ENCODE results near the gene ZDHHC16.
A peak's percentile ranks its signal among the peaks of the same experiment; 100 is the strongest.
"Not testable (repeated sequence)": the region's sequence is repeated elsewhere in the genome, so short reads cannot be mapped to it uniquely, and the experiment has no call there.

The ZDHHC16 gene
- total RNA-seq: 5.6 to 16.2 reads per million in 2 donors

DNA sequence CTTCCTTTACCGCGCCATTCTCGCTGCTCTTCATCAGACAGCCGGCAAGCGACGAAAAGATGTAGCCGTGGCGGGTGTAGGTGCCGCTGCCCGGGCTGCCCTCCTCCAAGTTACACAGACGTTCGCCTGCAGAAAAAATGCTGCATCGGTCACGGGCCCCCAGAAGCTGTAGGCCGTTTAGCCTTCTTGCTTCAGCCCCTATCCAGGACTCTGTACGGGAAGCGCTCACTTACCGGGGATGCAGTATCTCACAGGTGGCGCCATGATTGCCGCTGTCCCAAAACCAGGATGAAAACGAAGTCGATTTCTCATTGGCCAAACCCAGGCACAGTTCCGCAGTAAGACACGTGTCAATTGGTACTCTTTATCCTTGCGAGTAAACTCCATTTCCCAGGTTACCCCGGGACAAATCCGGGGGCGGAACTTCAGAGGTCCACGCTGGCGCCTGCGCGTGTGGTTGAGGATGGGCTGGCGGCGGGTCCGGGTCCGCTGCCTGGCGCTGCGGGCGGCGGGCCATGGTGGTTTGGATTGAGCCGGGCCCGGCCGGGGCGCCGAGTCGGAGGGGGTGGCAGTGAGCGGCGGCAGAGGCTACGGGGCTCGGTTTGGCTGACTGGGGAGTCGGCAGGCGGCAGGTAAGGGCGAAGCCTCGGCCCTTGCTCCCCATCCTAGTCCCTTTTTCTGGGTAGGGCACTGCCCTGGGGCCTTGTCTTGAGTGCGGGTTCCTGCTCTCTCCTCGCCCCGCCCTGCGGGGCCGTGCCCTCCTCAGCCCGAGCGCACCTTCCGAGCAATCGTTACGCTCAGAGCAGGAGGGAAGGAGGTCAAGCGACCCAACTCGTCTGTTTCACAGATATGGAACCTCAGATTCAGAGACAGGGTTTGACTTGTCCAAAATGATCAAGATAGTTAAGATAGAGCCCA is at the start of gene ZDHHC16, which contains the start of gene EXOSC1:
ZDHHC16 (plus strand) TSS at position 454 of the 918 bp plus-strand sequence. CDS start 5,501 bp downstream, outside the sequence.
EXOSC1 (minus strand) TSS at position 285 of the 918 bp plus-strand sequence; CDS start at position 264, 21 bp downstream.
- peak; percentile 69 to 95 (median 86) for DNase-seq

GRCh38 chr10:97399843-97400545 is 46.0 kb upstream of the ZDHHC16 start:
- peak in 2 of 5 experiments; percentile 24 to 39 for DNase-seq

- DNase-seq: peak; percentile 26 to 97 (median 79)
Measured at GRCh38 chr10:97400665-97401454, 45.1 kb upstream of the ZDHHC16 start, which contains the start of gene RRP12. Gene RRP12, minus strand, starts transcription at chr10:97401340. Its CDS starts 109 bp downstream, at chr10:97401231.

DNA sequence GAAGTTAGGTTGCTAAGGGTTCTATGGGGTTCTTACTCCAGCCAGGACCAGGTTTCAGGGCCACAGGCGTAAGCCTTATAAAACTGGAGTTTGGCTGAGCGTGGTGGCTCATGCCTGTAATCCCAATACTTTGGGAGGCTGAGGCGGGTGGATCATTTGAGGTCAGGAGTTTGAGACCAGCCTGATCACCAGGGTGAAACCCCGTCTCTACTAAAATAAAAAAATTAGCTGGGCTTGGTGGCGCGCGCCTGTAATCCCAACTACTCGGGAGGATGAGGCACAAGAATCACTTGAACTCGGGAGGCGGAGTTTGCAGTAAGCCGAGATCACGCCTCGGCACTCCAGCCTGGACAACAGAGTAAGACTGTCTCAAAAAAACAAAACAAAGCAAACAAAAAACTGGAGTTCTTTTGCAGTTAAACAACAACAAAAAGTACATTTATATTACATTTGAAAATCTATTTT is 44.5 kb upstream of the ZDHHC16 start:
- no peak for DNase-seq

GRCh38 chr10:97404044-97404443 is 41.9 kb upstream of the ZDHHC16 start:
- DNase-seq: no peak

DNA sequence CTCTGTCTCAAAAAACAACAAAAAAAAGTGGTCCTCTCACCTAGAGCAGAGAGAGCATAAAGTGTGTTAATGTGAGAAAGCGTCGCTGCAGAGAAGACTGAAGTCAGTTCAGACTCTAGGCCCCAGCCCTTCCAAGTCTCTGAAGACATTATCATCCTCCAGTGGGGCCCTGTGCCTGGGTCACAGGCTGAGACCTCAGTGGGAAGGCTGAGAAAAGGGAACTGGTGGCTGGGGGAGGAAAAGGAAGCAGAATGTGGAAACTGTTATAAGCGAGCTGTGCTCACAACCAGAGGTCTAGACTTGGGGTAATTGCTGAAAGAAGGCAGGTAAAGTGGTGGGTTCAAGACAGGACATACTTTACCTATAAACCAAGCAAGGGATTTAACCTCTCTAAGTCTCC is 39.9 kb upstream of the ZDHHC16 start:
- no peak for DNase-seq

DNA sequence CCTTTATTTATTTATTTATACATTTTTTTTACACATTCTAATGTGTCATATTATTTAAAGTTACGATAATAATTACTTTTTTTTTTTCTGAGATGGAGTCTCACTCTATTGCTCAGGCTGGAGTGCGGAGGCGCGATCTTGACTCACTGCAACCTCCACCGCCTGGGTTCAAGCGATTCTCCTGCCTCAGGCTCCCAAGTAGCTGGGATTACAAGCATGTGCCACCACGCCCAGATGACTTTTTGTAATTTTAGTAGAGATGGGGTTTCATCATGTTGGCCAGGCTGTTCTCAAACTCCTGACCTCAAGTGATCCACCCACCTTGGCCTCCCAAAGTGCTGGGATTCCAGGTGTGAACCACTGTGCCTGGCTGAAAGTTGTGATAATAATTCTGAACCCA is 39.5 kb upstream of the ZDHHC16 start:
- DNase-seq: not testable (repeated sequence)

- peak in 4 of 5 experiments; percentile 24 to 86 (median 52) for DNase-seq
Measured at GRCh38 chr10:97407211-97407951, 38.6 kb upstream of the ZDHHC16 start.

- DNase-seq: no peak
Measured at GRCh38 chr10:97407952-97408248, 38.1 kb upstream of the ZDHHC16 start.

GRCh38 chr10:97408496-97408992 is 37.4 kb upstream of the ZDHHC16 start:
- no peak for DNase-seq

GRCh38 chr10:97411406-97411805 is 34.6 kb upstream of the ZDHHC16 start:
- DNase-seq: no peak

DNA sequence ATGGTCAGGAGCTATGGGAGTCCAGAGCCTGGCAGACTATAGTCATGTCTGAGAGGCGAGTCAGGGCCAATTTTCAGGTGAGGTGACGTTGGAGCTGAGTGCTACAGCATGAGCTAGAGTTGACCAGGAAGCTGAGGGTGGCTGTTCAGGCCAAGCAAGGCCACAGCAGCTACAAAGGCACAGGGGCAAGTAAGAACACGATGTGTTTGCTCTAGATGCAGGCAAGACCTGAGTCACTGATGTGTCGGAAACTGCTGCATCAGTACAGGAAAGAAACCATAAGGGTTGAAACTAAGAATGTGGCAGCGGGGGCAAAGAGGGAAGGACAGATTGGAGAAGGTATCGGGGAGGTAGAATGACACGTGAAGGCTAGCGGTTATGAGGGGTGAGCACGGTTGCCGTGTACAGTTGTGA is 33.1 kb upstream of the ZDHHC16 start:
- peak in 2 of 5 experiments; percentile 53 to 84 for DNase-seq

DNA sequence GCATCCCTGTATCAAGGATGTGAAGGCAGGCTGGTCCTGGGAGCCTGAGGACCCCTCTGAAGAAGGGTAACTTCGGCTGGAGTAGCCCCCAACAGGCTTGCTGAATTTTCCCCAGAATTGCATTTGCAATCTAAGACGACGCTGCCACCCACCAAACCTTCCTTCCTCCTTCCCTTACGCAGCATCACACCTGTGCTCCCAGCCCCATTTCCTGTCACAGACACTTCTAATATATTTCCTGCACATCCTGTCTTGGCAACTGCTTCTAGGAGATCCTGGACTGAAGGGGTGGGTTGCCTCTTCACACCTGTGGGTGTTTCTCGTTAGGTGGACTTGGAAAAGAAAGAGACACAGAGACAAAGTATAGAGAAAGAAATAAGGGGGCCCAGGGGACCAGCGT is 29.4 kb upstream of the ZDHHC16 start:
- no peak for DNase-seq

DNA sequence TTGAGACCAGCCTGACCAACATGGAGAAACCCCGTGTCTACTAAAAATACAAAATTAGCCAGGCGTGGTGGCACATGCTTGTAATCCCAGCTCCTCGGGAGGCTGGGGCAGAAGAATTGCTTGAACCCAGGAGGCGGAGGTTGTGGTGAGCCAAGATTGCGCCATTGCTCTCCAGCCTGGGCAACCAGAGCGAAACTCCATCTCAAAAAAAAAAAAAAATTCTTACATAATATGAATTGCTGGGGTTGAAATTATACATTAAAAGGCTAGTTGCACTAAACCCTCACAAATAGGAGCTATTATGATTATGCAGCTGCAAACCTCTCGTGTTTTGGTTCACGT is 22.2 kb upstream of the ZDHHC16 start:
- not testable (repeated sequence) for DNase-seq

DNA sequence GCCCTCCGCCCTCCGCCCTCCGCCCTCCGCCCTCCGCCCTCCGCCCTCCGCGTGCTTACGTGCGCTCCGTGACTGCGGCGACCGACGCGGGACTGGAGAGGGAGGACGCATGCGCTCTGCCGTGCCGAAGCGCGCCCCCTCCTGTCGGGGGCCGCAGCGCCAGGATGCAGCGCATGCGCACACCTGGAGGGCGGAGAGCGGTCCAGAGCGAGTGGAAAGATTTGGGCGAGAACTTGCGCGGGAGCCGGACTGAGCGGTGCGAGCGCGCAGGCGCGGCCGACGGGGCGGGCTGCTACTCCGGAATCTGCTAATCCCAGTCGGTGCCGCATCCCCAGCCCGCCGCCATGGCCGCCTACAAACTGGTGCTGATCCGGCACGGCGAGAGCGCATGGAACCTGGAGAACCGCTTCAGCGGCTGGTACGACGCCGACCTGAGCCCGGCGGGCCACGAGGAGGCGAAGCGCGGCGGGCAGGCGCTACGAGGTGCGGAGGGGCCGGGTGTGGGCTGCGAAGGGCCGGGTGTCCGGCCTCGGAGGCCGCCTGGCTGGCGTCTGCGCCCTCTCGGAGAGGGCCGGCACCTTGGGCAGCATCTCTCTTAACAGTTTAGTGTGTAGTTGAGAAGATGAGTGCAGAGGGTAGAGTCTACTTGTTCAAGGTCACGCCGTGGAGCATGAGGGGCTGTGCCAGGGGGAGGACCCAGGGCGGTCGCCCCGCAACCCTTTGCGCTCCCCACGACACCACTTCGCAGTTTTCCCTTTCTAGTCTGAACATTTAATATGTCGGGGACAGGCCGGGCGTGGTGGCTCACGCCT is 19.8 kb upstream of the ZDHHC16 start, which contains the start of gene PGAM1:
PGAM1 (plus strand) TSS at position 228 of the 812 bp plus-strand sequence; CDS start at position 345, 117 bp downstream.
- DNase-seq: peak; percentile 91 to 98 (median 94)

DNA sequence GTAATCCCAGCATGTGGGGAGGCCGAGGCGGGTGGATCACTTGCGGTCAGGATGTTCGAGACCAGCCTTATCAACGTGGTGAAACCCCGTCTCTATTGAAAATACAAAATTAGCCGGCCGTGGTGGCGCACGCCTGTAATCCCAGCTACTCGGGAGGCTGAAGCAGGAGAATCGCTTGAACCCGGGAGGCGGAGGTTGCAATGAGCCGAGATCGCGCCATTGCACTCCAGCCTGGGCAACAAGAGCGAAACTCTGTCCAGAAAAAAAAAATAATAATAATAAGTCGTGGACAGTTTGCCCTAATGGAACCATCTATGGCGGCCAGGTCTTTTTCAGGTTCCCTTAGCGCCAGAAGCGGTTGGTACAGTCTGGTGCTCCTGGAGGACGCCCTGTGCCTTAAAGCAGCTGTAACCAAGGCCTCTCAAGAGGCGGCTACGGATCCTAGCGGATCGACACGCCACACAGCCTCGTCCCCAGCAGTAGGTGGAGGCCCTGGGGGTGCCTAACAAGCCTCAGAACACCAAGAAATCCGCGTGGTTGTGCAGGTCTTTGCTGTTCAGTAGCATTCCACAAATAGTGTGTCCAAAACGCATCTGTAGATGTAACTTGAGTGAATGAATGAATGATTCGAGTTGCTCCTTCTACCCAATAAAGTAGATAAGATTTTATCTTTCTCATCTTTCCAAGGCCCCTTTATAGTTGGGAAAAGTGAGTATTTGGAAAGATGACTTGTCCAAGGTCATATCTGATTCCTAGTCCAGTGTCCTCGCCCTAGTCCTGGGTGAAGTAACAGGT is 19.0 kb upstream of the ZDHHC16 start:
- DNase-seq: peak in 1 of 5 experiments; percentile 36

- peak in 1 of 5 experiments; percentile 65 for DNase-seq
Measured at GRCh38 chr10:97427571-97428179, 18.3 kb upstream of the ZDHHC16 start.

DNA sequence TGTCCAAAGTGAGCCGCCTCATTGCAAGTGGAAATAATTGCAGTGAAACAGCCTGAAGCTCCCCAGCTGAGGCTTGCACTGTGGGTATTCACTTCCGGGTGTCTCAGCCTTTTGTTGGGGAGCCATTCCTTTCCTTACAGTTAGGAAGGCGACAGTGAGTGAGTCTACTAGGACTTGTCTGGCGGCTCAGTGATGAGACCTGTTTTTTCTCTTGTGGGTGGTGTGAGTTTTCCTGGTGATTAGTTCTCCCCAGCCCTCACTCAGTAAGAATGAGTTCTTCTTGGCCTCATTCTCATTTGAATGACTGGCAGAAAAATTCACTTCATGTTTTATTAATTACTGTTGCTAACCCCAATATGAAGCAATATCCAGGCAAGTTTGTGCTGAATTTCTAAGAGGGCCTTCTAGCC is 17.4 kb upstream of the ZDHHC16 start:
- DNase-seq: peak in 1 of 5 experiments; percentile 49

DNA sequence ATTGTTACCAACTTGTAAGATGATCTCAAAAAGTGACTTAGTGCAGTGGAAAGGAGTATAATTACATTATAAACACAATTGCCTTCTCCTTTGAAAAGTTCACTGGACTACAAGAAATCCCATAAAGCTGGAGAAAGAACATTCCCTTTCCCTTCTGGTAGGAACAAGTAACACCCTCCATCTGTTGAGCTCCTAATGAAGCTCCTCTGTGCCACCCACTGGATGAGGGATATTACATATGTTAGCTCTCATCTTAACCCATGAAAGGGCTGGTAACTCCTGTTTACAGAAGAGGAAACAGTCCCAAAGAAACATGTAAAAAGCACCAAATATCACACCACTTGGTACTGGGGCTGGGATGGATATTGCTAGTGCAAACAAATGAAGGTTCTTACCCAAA is 11.9 kb upstream of the ZDHHC16 start:
- DNase-seq: no peak
